GM18526 (cell line): ENCODE measurements around the gene TESK2.

Source experiments
- POLR2A ChIP-seq: IDR thresholded peaks from 3 replicates; pipeline ENCODE4 v1.6.1; 2011; ENCODE audit not compliant: insufficient read length; ENCODE audit errors: extremely low read depth

The TESK2 gene

GRCh38 chr1:45490626-45491486, at the start of gene TESK2:
Gene TESK2 (minus strand): TSS chr1:45491163. CDS start chr1:45457785, 33,378 bp downstream.
- peak; percentile 84 for TF ChIP-seq POLR2A

GRCh38 chr1:45536886-45537285, 45.9 kb upstream of the TESK2 start:
- TF ChIP-seq POLR2A, result no peak

- no peak for TF ChIP-seq POLR2A
Observed at GRCh38 chr1:45535988-45536766, 45.2 kb upstream of the TESK2 start.

DNA sequence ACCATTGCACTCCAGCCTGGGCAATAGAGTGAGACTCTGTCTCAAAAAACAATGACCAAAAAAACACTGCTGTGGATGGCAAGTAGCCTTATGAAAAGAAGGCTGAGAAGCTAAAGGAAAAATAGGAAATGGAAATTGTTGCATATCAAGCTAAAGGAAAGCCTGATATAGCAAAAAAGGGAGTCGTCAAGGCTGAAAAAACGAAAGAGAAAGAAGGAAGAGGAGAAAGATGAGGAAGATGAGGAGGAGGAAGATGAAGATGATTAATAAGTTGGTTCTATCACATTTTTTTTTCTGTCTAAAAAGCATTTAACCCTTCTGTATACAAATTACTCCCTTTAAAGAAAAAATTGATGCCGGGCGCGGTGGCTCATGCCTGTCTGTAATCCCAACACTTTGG, 40.9 kb upstream of the TESK2 start:
- TF ChIP-seq POLR2A, result no peak

GRCh38 chr1:45530632-45531135, 39.7 kb upstream of the TESK2 start:
- TF ChIP-seq POLR2A, result no peak

DNA sequence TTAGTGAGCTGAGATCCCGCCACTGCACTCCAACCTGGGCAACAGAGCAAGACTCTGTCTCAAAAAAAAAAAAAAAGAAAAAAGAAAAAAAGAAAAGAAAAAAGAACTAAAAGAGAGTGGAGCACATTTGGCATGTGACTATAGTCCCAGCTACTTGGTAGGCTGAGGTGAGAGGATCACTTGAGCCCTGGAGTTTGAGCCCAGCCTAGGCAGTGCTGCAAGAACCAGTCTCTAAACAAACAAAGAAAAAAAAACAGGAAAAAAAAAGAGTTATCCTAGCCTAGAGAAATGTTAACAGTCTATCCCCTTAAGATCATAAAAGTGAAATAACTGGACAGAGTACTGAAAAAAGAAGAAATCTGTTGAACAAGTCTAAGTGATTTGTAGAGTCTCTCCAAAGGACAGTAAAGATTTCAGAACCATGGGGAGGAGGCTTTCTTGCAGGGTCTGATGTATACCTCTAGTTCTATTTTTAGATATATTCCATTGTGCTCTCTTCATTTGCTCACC, 35.2 kb upstream of the TESK2 start:
- TF ChIP-seq POLR2A, result no peak

GRCh38 chr1:45522324-45523104, 31.6 kb upstream of the TESK2 start:
- TF ChIP-seq POLR2A, result no peak

GRCh38 chr1:45521413-45522323, 30.7 kb upstream of the TESK2 start, which contains the start of gene PRDX1:
Gene PRDX1 (minus strand): TSS chr1:45521884. CDS start chr1:45519043, 2,841 bp downstream.
- TF ChIP-seq POLR2A, result peak; percentile 100

DNA sequence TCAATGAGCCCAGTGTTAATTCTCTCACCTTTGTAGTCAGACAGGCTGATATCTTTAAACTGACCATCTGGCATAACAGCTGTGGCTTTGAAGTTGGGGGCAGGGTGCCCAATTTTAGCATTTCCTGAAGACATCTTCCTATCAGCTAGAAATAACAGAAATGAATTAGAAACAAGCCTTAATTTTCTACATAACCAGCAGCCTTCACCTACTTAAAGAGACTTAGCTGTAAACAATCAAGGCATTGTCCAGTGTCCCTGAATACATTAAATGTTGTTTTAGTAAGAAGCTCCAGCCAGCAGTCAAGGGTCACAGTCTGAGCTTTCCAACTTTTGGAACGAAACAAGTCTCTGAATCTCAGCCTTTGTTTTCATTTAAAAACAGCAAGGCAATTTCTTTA, 27.9 kb upstream of the TESK2 start:
- TF ChIP-seq POLR2A, result no peak

DNA sequence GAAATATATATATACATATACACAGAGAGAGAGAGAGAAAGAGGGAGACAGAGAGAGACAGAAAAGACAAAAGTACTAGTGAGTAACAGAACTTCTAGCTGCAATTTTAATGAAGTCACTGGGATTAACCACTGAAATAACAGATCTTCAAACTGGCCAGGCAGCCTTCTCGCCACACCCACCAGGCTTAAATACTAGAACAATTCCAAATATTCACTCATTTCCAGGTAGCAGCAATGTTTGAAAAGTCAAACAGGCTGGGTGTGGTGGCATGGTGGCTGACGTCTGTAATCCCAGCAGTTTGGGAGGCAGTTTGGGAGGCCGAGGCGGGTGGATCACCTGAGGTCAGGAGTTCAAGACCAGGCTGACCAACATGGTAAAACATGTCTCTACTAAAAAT, 25.5 kb upstream of the TESK2 start:
- TF ChIP-seq POLR2A, result no peak

DNA sequence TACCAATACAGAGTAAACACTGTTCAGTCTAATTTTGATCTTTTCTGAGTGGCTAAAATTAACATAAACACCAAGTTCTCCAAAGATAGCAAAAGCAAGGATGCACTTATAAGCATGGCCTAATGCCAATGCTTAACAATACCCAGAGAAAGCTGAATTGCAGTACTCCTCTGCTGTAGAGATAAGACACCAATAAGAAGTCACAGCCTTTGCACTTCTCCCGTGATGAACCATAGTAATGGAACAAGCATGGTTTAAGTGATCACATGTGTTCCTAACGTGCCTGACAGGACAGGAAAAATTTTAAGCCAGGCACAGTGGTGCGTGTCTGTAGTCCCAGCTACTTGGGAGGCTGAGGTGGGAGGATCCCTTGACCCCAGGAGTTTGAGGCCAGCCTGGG, 25.1 kb upstream of the TESK2 start:
- no peak for TF ChIP-seq POLR2A

- TF ChIP-seq POLR2A, result no peak
Observed at GRCh38 chr1:45512641-45513054, 21.7 kb upstream of the TESK2 start.

DNA sequence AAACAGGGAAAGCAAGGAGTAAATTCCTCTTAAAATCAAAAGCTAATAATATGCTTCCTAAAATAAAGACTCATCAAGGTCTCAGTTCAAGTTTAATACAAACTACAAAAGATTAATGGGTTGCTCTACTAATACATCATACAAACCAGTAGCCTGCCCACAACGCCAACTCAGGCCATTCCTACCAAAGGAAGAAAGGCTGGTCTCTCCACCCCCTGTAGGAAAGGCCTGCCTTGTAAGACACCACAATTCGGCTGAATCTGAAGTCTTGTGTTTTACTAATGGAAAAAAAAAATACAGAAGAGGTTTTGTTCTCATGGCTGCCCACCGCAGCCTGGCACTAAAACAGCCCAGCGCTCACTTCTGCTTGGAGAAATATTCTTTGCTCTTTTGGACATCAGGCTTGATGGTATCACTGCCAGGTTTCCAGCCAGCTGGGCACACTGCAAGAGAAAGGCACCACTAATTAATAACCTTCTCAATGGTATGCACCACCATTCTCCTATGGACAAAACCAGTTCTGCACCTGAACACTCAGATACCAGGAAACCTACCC, 20.1 kb upstream of the TESK2 start:
- no peak for TF ChIP-seq POLR2A
